ENCODE data around the gene EIF3A. TPM values are rescaled to one million over a fixed set of nuclear protein-coding genes. Genes with fewer than 3 reads are reported as not detected.
"Not testable (repeated sequence)": the region's sequence is repeated elsewhere in the genome, so short reads cannot be mapped to it uniquely, and the experiment has no call there.

EIF3A gene
- total RNA-seq, 2 experiments from 2014 or later = 131 to 162 TPM

GRCh38 chr10:119028900-119029612 is 51.6 kb downstream of the EIF3A start:
- Mint-ChIP-seq H3K4me3 (peak overlapping the region; percentile 43), H3K9me3 (ENCODE audit: low read depth) (no peaks in the 10 kb centered on the region), H3K36me3 (peaks cover 13% of the 10 kb centered on the region), H3K27me3 (peaks cover 9% of the 10 kb centered on the region), H3K4me1 (peaks cover 24% of the 10 kb centered on the region), H3K27ac (no peak overlapping the region)
- ATAC-seq (peak; percentile 88), DNase-seq (peak; percentile 89)
- CTCF ChIA-PET = interaction anchor here (1.6 kb wide), 1 partner anchor 16 kb away, joined by 3 read pairs; no protein-coding TSS in a partner anchor

GRCh38 chr10:119028445-119028899 is 52.1 kb downstream of the EIF3A start:
- CTCF ChIA-PET = interaction anchor here (1.6 kb wide), 1 partner anchor 16 kb away, joined by 3 read pairs; no protein-coding TSS in a partner anchor
- H3K27ac Mint-ChIP-seq = not testable (repeated sequence)

GRCh38 chr10:119026301-119027110 is 54.1 kb downstream of the EIF3A start:
- H3K4me1 Mint-ChIP-seq = peaks cover 11% of the 10 kb centered on the region
- peaks cover 2% of the 10 kb centered on the region for H3K36me3 Mint-ChIP-seq
- CTCF ChIA-PET = no interaction called here
- peaks cover 9% of the 10 kb centered on the region for H3K27me3 Mint-ChIP-seq
- H3K4me3 Mint-ChIP-seq = no peak overlapping the region
- H3K27ac Mint-ChIP-seq = no peak overlapping the region
- ATAC-seq = no peak
- DNase-seq = peak; percentile 33
- no peaks in the 10 kb centered on the region for H3K9me3 Mint-ChIP-seq (ENCODE audit: low read depth)

More at GRCh38 chr10:119028445-119028899, 52.1 kb downstream of the EIF3A start:
- Mint-ChIP-seq H3K4me3 (peak overlapping the region; percentile 43), H3K4me1 (peaks cover 22% of the 10 kb centered on the region)
- DNase-seq; H3K27me3 Mint-ChIP-seq; H3K36me3 Mint-ChIP-seq; H3K9me3 Mint-ChIP-seq (ENCODE audit: low read depth); ATAC-seq: not testable (repeated sequence)

- ATAC-seq = no peak
- CTCF ChIA-PET = no interaction called here
Observed at GRCh38 chr10:119025776-119026175, 54.8 kb downstream of the EIF3A start.

GRCh38 chr10:119025336-119025735 is 55.3 kb downstream of the EIF3A start:
- Mint-ChIP-seq H3K4me1 (peaks cover 2% of the 10 kb centered on the region), H3K36me3 (no peaks in the 10 kb centered on the region), H3K4me3 (no peak overlapping the region), H3K27ac (no peak overlapping the region), H3K27me3 (peaks cover 13% of the 10 kb centered on the region), H3K9me3 (ENCODE audit: low read depth) (no peaks in the 10 kb centered on the region)
- DNase-seq (peak; percentile 38), ATAC-seq (no peak)
- CTCF ChIA-PET = no interaction called here

More at GRCh38 chr10:119025776-119026175, 54.8 kb downstream of the EIF3A start:
- Mint-ChIP-seq H3K4me3 (no peak overlapping the region), H3K36me3 (no peaks in the 10 kb centered on the region), H3K27me3 (peaks cover 9% of the 10 kb centered on the region), H3K9me3 (ENCODE audit: low read depth) (no peaks in the 10 kb centered on the region), H3K4me1 (peaks cover 3% of the 10 kb centered on the region), H3K27ac (no peak overlapping the region)
- peak; percentile 18 for DNase-seq

- Mint-ChIP-seq H3K27ac (no peak overlapping the region), H3K4me1 (peaks cover 2% of the 10 kb centered on the region), H3K4me3 (no peak overlapping the region), H3K9me3 (ENCODE audit: low read depth) (no peaks in the 10 kb centered on the region), H3K36me3 (no peaks in the 10 kb centered on the region), H3K27me3 (peaks cover 13% of the 10 kb centered on the region)
- ATAC-seq (no peak), DNase-seq (no peak)
- CTCF ChIA-PET = no interaction called here
Observed at GRCh38 chr10:119024882-119025281, 55.7 kb downstream of the EIF3A start.

- Mint-ChIP-seq H3K36me3 (no peaks in the 10 kb centered on the region), H3K27ac (no peak overlapping the region), H3K4me1 (peaks cover under 1% of the 10 kb centered on the region), H3K4me3 (no peak overlapping the region), H3K27me3 (peaks cover 12% of the 10 kb centered on the region), H3K9me3 (ENCODE audit: low read depth) (no peaks in the 10 kb centered on the region)
- CTCF ChIA-PET = interaction anchor here (1.0 kb wide), 1 partner anchor 10 kb away, joined by 3 read pairs; no protein-coding TSS in a partner anchor
- no peak for DNase-seq
- no peak for ATAC-seq
Observed at GRCh38 chr10:119023553-119023868, 57.1 kb downstream of the EIF3A start.

- ATAC-seq = no peak
- DNase-seq = peak; percentile 31
- Mint-ChIP-seq H3K4me1 (no peaks in the 10 kb centered on the region), H3K27ac (no peak overlapping the region), H3K27me3 (peaks cover 10% of the 10 kb centered on the region), H3K4me3 (no peak overlapping the region), H3K36me3 (no peaks in the 10 kb centered on the region), H3K9me3 (ENCODE audit: low read depth) (no peaks in the 10 kb centered on the region)
- CTCF ChIA-PET = interaction anchor here (1.0 kb wide), 1 partner anchor 9 kb away, joined by 3 read pairs; no protein-coding TSS in a partner anchor
Observed at GRCh38 chr10:119022846-119023552, 57.6 kb downstream of the EIF3A start.

- DNase-seq (peak; percentile 39), ATAC-seq (no peak)
- Mint-ChIP-seq H3K9me3 (ENCODE audit: low read depth) (no peaks in the 10 kb centered on the region), H3K36me3 (no peaks in the 10 kb centered on the region), H3K4me3 (no peak overlapping the region), H3K27me3 (peaks cover 12% of the 10 kb centered on the region), H3K27ac (no peak overlapping the region), H3K4me1 (no peaks in the 10 kb centered on the region)
- CTCF ChIA-PET = interaction anchor here (0.6 kb wide), 1 partner anchor 191 kb away, joined by 3 read pairs; no protein-coding TSS in a partner anchor
Observed at GRCh38 chr10:119020627-119020946, 60.0 kb downstream of the EIF3A start.

GRCh38 chr10:119007211-119007574 is 73.4 kb downstream of the EIF3A start:
- peaks cover 25% of the 10 kb centered on the region for H3K27me3 Mint-ChIP-seq
- CTCF ChIA-PET = no interaction called here
- H3K4me3 Mint-ChIP-seq = no peak overlapping the region
- H3K9me3 Mint-ChIP-seq (ENCODE audit: low read depth) = no peaks in the 10 kb centered on the region
- ATAC-seq (no peak), DNase-seq (no peak)
- H3K4me1 Mint-ChIP-seq = no peaks in the 10 kb centered on the region
- no peaks in the 10 kb centered on the region for H3K36me3 Mint-ChIP-seq
- H3K27ac Mint-ChIP-seq = no peak overlapping the region

- H3K9me3 Mint-ChIP-seq (ENCODE audit: low read depth) = no peaks in the 10 kb centered on the region
- H3K36me3 Mint-ChIP-seq = no peaks in the 10 kb centered on the region
- H3K27ac Mint-ChIP-seq = no peak overlapping the region
- ATAC-seq (no peak), DNase-seq (no peak)
- H3K27me3 Mint-ChIP-seq = peaks cover 25% of the 10 kb centered on the region
- CTCF ChIA-PET = no interaction called here
- H3K4me1 Mint-ChIP-seq = no peaks in the 10 kb centered on the region
- H3K4me3 Mint-ChIP-seq = no peak overlapping the region
Observed at GRCh38 chr10:119006451-119007210, 74.0 kb downstream of the EIF3A start.

GRCh38 chr10:119005362-119006043 is 75.1 kb downstream of the EIF3A start:
- no peak overlapping the region for H3K27ac Mint-ChIP-seq
- H3K27me3 Mint-ChIP-seq = peaks cover 25% of the 10 kb centered on the region
- ATAC-seq = no peak
- H3K36me3 Mint-ChIP-seq = no peaks in the 10 kb centered on the region
- no peaks in the 10 kb centered on the region for H3K4me1 Mint-ChIP-seq
- DNase-seq = no peak
- CTCF ChIA-PET = no interaction called here
- no peak overlapping the region for H3K4me3 Mint-ChIP-seq
- H3K9me3 Mint-ChIP-seq (ENCODE audit: low read depth) = no peaks in the 10 kb centered on the region
